Ureter (tissue), 1 donor: ENCODE data around the gene ADGRL1. TPM values are rescaled to one million over a fixed set of nuclear protein-coding genes. Genes with fewer than 3 reads are reported as not detected.

Experiments
- DNase-seq: peaks from one replicate; pipeline ENCODE4 v3.0.0-alpha.2; 2020; ENCODE audit warnings: low spot score
- total RNA-seq: library from RNA; stranded (reverse); gene quantifications from one replicate; pipeline ENCODE4 v1.2.4, GENCODE V29; 2023
- donor health status: DM: yes; HTN: yes; CAD: no.

Gene ADGRL1
- total RNA-seq, 1 donor from 2014 or later, result 27.9 TPM

- no peak for DNase-seq
Measured at GRCh38 chr19:14112809-14113385, 93.1 kb downstream of the ADGRL1 start.

DNA sequence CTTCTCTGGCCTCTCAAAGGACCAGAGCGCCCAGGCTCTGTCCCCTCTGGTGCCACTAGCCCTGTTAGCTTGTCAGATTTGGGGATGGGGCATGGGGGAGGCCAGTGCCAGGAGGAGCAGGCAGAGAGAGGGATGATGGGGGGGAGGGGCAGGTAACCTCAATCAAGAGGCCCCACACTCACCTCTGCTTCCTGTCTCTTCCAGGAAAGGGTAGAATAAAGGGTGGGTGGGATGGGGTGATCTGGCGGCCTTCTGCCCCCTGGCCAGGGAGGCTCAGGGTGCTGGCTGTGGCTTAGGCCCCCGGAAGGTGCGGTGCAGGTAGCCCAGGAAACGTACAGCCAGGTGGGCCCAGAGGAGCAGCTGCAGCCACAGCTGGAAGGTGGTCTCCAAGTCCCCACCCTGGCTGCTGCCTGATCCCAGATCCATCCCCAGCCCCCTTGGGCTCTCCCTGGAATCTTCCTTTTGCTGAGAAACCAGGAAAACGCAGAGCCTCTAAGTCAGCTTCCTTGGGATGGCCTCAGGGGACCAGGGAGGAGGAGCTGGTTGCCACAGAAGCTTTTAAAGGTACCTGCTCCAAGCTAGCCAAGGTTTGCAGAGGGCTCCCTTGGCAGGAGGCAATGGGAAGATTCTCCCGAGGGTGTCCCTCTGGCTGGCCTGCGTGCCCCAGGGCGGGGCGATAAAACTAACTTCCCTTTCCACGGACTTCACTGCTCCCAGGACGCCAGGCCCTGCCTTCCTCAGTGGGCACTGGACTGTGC lies 93.7 kb downstream of the ADGRL1 start:
- DNase-seq, result no peak

DNA sequence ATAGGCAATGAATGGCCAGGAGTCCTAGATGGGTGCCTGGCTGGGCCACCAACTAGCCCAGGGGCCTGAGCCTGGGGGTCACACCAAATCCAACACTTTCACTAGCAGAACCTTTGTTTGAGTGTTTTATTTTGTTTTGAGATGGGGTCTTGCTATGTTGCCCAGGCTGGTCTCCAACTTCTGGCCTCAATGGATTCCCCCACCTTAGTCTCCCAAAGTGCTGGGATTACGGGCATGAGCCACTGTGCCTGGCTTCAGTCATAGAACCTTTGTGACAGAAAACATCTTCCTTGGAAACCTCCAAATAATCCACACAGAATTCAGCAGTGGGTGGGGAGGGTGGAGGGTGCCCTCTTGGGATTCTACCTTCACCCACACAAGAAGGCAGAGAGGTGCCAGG lies 94.5 kb downstream of the ADGRL1 start:
- no peak for DNase-seq

GRCh38 chr19:14110650-14111049 lies 95.3 kb downstream of the ADGRL1 start:
- no peak for DNase-seq

DNA sequence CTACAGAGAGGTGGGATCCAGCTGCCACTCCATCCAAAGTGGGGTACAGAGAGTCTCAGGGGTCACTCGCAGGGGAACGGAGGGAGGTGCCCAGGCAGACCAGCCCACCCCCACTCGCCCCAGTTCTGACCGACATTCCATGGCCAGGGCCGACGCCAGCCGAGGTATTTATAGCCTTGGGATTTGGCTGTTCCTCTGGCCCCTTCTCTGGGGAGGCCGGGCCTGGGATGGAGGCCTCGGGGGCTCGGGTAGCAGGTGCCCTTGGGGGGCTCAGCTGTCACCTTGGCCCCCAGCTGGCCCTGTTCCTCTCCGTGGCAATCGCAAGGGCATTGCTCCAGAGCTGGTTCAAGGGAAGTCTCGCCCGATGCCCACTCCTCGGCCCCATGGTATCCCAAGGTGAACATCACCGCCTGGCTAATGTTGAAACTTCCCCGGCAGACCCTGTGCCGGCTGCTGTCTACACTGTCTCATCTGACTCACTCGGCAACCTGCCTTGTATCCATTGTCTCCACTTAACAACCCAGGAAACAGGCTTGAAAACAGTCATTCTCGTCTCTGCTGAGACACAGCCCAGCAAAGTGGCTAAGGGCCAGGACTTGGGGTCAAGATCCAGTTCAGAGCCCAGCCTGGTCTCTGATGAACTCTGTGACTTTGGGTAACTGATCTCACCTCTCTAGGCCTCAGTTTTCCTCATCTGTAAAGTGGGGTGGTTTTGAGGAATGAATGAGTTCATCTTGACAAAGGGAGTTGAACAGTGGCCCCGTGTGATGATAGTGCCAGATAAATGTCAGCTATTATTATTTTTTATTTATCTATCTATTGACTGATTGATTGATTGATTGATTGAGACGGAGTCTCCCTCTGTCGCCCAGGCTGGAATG lies 98.1 kb downstream of the ADGRL1 start:
- DNase-seq, result no peak

DNA sequence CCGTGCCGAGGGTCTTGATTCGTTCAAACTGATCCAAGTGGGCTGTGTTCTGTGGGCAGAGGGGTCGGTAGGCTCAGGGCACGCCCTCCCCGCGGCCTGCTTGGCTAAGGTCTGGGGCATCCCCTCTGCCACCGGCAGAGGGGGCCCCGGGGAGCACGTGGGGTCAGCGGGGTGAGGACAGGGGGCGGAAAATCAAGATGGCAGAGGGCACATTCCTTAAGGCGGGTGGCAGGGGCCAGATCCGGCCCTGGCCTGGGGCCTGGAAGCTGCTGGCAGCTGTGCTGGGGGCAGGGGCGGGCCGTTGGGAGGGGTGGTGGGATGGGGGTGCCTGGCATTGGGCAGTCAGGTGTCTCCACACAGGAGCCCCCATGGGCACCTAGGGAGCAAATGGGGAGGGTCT lies 99.1 kb downstream of the ADGRL1 start:
- no peak for DNase-seq

DNA sequence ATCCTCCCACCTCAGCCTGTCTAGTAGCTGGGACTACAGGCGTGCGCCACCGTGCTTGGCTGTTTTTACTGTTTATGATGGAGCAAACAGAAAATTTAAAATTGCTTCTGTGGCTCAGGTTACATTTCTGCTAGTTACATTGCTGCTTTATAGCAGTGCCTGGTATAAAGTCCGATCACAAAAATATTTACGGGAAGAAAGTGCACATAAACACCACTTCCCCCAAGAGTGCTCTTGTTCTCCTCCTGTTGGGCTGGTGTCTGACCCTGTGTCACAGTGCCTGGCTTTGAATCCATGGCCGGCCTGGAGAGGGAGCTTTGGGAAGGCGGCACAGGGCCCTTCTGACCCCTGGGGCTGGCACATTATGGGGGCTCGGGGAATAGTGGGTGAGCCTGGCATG lies 100.3 kb downstream of the ADGRL1 start:
- no peak for DNase-seq

DNA sequence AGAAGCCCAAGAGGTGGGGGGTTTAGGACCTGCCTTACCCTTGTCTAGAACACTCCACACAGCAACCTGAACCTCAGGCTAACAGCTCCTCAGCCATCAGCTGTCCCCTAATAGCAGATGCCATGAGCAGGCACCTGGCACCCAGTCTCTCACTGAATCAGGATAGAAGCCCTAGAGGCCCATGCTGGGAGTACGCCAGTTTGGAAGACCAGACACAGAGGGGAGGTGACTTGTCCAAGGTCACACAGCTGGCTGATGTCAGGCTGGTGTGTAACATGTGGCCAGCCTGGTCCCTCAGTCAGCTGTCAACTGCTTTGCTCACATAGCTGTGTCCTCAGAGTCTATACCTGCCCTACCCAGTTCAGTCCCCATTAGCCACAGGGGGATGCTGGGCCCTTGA lies 102.7 kb downstream of the ADGRL1 start:
- no peak for DNase-seq

DNA sequence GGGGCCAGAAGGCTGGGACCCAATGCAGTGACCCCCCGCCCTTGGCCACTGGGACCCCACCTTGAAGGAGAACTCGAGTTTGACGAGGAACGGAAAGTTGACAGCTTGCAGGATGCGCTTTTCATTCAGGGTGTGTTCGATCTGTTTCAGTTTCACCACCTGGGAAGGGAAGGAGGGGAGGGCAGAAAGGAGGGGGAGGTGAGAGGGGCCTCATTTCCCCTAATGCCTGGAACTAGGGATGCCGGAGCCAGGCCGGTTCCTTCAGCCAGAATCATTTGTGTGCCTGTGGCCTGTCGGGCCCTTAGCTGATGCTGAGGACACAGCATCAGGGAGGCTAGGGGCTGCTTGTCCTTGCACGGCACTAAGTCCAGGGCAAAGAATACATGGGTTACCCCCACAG lies 103.2 kb downstream of the ADGRL1 start:
- DNase-seq, result no peak

GRCh38 chr19:14102102-14102696 lies 103.8 kb downstream of the ADGRL1 start:
- DNase-seq, result no peak

- no peak for DNase-seq
Measured at GRCh38 chr19:14101003-14101545, 104.9 kb downstream of the ADGRL1 start.

Other genes starting within 250 kb of the ADGRL1 start
- 16.4 TPM for gene RFX1, start 199.8 kb downstream of the ADGRL1 start, total RNA-seq
- not detected for gene RLN3, start 178.0 kb downstream of the ADGRL1 start, total RNA-seq
- gene IL27RA, start 174.4 kb downstream of the ADGRL1 start, total RNA-seq, result 5.1 TPM
- gene PALM3, start 144.1 kb downstream of the ADGRL1 start, total RNA-seq, result 24.1 TPM
- 4.3 TPM for gene MISP3, start 133.4 kb downstream of the ADGRL1 start, total RNA-seq
- not detected for gene C19orf67, start 120.4 kb downstream of the ADGRL1 start, total RNA-seq
- 24.3 TPM for gene SAMD1, start 115.4 kb downstream of the ADGRL1 start, total RNA-seq
- gene PRKACA, start 88.4 kb downstream of the ADGRL1 start, total RNA-seq, result 89.3 TPM
- gene ASF1B, start 69.6 kb downstream of the ADGRL1 start, total RNA-seq, result 1.5 TPM
- 52.0 TPM for gene ADGRE5, start 175.3 kb upstream of the ADGRL1 start, total RNA-seq
- gene DDX39A, start 213.2 kb upstream of the ADGRL1 start, total RNA-seq, result 55.2 TPM
- 51.7 TPM for gene PKN1, start 227.1 kb upstream of the ADGRL1 start, total RNA-seq